K562 (cell line): ENCODE results near the gene KIAA0513. TPM values are rescaled to one million over a fixed set of nuclear protein-coding genes. Genes with fewer than 3 reads are reported as not detected.
A peak's percentile ranks its signal among the peaks of the same experiment; 100 is the strongest.

Experiments
- ATAC-seq: fragments of 200-7000 bp; cut with Tn5 transposase; 3 replicates; pipeline ENCODE4 v1.9.1; 2020; ENCODE audit warnings: moderate library complexity
- BruUV-seq: library from RNA; stranded (reverse); fragments of 400-500 nt; replicated peaks from 2 replicates; lab custom pipeline; 2021; lab: Mats Ljungman, UMichigan
- CTCF ChIA-PET: fragments of 300-600 bp; formaldehyde crosslinking; extraction: SDS; loops from one replicate; lab custom pipeline; 2021; ENCODE audit warnings: low intra/inter-chr PET ratio; lab: Yijun Ruan, JAX
- POLR2A ChIA-PET: fragments of 300-600, 350-650 bp; sonication (Branson Sonifier 250); formaldehyde crosslinking; extraction: SDS; loops from one replicate; lab custom pipeline; 2021; ENCODE audit warnings: antibody characterized with exemption, inconsistent platforms; lab: Yijun Ruan, JAX
- DNase-seq, 4 experiments: peaks; one replicate each; pipeline versions ENCODE4 v3.0.0 to v3.0.0-alpha.2; 2011 to 2018; ENCODE audit warnings: low spot score in 3 of 4, mixed read lengths in 3 of 4; ENCODE audit errors: extremely low read depth in 1 of 4
- FAIRE-seq: peaks from 2 replicates; lab custom pipeline; 2011; peaks lifted over from hg19 to GRCh38; lab: Jason Lieb, UNC
- H2AFZ ChIP-seq: 2 replicates; pipeline ENCODE4 v1.6.0; 2011; ENCODE audit warnings: low read depth, low read length, control low read depth, inconsistent platforms
- H3K27ac ChIP-seq: fragments of 200-600 bp; 3 replicates; pipeline ENCODE4 v1.8.0; 2011; ENCODE audit warnings: low read depth, mild to moderate bottlenecking, control low read depth, inconsistent platforms, low read length, moderate library complexity, mixed read lengths; ENCODE audit errors: extremely low read depth
- H3K27me3 ChIP-seq, 2 experiments: fragments of 300-600 bp in 1 of 2; 2 replicates in 1 of 2; 3 replicates in 1 of 2; pipeline versions ENCODE4 v1.6.0 to v1.8.0; 2011; ENCODE audit warnings: inconsistent platforms in 2 of 2, low read length in 2 of 2, mild to moderate bottlenecking in 1 of 2, mixed read lengths in 1 of 2, moderate library complexity in 1 of 2; ENCODE audit not compliant: control insufficient read depth in 2 of 2, insufficient read depth in 2 of 2
- H3K36me3 ChIP-seq: fragments of 300-600 bp; 3 replicates; pipeline ENCODE4 v1.8.0; 2011; ENCODE audit warnings: mild to moderate bottlenecking, low read length, inconsistent platforms; ENCODE audit not compliant: control insufficient read depth, insufficient read depth
- H3K4me1 ChIP-seq, 2 experiments: fragments of 200-600 bp in 1 of 2; replicated peaks in 1 of 2; 2 replicates in 1 of 2; 3 replicates in 1 of 2; pipeline versions ENCODE4 v1.5.1 to v1.8.0; 2011; ENCODE audit warnings: inconsistent platforms in 2 of 2, low read length in 2 of 2, mild to moderate bottlenecking in 1 of 2, mixed read lengths in 1 of 2, moderate library complexity in 1 of 2; ENCODE audit not compliant: control insufficient read depth in 2 of 2, insufficient read depth in 2 of 2
- H3K4me2 ChIP-seq: 2 replicates; pipeline ENCODE4 v1.6.1; 2011; ENCODE audit warnings: low read length, control low read depth, inconsistent platforms, mixed read lengths; ENCODE audit not compliant: insufficient read depth
- H3K4me3 ChIP-seq: fragments of 200-600 bp; sonication (generic), shearing (Covaris generic); 2 replicates; pipeline ENCODE4 v1.5.1; 2016; ENCODE audit warnings: control low read depth, inconsistent platforms
- H3K79me2 ChIP-seq: fragments of 200-600 bp; 3 replicates; pipeline ENCODE4 v1.8.0; 2011; ENCODE audit warnings: low read length, inconsistent platforms; ENCODE audit not compliant: control insufficient read depth, insufficient read depth
- H3K9ac ChIP-seq, 2 experiments: 2 replicates each; pipeline versions ENCODE4 v1.6.0 to v1.6.1; 2011; ENCODE audit warnings: low read depth in 2 of 2, low read length in 2 of 2, control low read depth in 1 of 2, inconsistent platforms in 1 of 2, mild to moderate bottlenecking in 1 of 2, mixed read lengths in 1 of 2; ENCODE audit not compliant: insufficient read depth in 1 of 2
- H3K9me1 ChIP-seq: one replicate; pipeline ENCODE4 v1.6.0; 2011; ENCODE audit warnings: inconsistent platforms, mild to moderate bottlenecking, low read length, moderate library complexity; ENCODE audit not compliant: control insufficient read depth, insufficient read depth
- H3K9me3 ChIP-seq: replicated peaks from 2 replicates; pipeline ENCODE4 v1.5.1; 2011; ENCODE audit warnings: low read depth, low read length, inconsistent platforms; ENCODE audit not compliant: control insufficient read depth, insufficient read depth
- H4K20me1 ChIP-seq: replicated peaks from 2 replicates; pipeline ENCODE4 v1.6.1; 2011; ENCODE audit warnings: low read length, inconsistent platforms, mixed read lengths; ENCODE audit not compliant: control insufficient read depth, insufficient read depth
- BCOR ChIP-seq: fragments of 450-650 bp; IDR thresholded peaks from 2 replicates; pipeline ENCODE4 v1.6.1; 2016
- BHLHE40 ChIP-seq: IDR thresholded peaks from 2 replicates; pipeline ENCODE4 v1.6.1; 2011; ENCODE audit warnings: low read length, improper control_type of control experiment
- BRF1 ChIP-seq: IDR thresholded peaks from 3 replicates; pipeline ENCODE4 v1.6.1; 2011; ENCODE audit warnings: borderline replicate concordance, mild to moderate bottlenecking; ENCODE audit not compliant: insufficient read length; ENCODE audit errors: extremely low read depth
- HSF4 ChIP-seq: fragments of 250-450 bp; sonication (Bioruptor Pico); IDR thresholded peaks from 2 replicates; pipeline ENCODE4 v2.1.2; 2022; ENCODE audit warnings: mild to moderate bottlenecking, moderate library complexity, borderline replicate concordance
- KDM1A ChIP-seq, 2 experiments: fragments of 450-650 bp; IDR thresholded peaks; 2 replicates each; pipeline ENCODE4 v1.6.1; 2016; ENCODE audit warnings: mild to moderate bottlenecking in 2 of 2
- RBBP5 ChIP-seq: fragments of 200-600 bp; sonication (generic); IDR thresholded peaks from 2 replicates; pipeline ENCODE4 v1.6.1; 2012; ENCODE audit warnings: borderline replicate concordance, mild to moderate bottlenecking, low read length, control low read depth, inconsistent platforms; ENCODE audit not compliant: insufficient read depth, poor library complexity, severe bottlenecking
- RBM25 ChIP-seq: fragments of 200-400 bp; formaldehyde crosslinking; IDR thresholded peaks from 2 replicates; pipeline ENCODE4 v1.6.1; 2018; ENCODE audit warnings: low read length, low read depth, moderate library complexity; ENCODE audit not compliant: severe bottlenecking
- ZFP36 ChIP-seq: fragments of 150-350 bp; IDR thresholded peaks from 2 replicates; pipeline ENCODE4 v1.6.1; 2018; ENCODE audit warnings: low read length, low read depth; ENCODE audit not compliant: partially characterized antibody
- ZNF444 ChIP-seq: fragments of 250-450 bp; sonication (Bioruptor Pico); IDR thresholded peaks from 2 replicates; pipeline ENCODE4 v1.4.0; 2020; ENCODE audit warnings: mild to moderate bottlenecking, moderate library complexity
- ZZZ3 ChIP-seq: fragments of 450-650 bp; IDR thresholded peaks from 2 replicates; pipeline ENCODE4 v1.6.1; 2016; ENCODE audit warnings: antibody characterized with exemption, mild to moderate bottlenecking, moderate library complexity
- WGBS: fragments of 100-300 bp; shearing (Covaris generic); methylation state at CpG from one replicate; pipeline ENCODE4 v1.1.6; 2016; ENCODE audit warnings: low coverage, mixed read lengths; ENCODE audit not compliant: insufficient coverage; ENCODE audit errors: missing lambda C conversion rate; 5-methylcytosine and 5-hydroxymethylcytosine counted together
- in situ Hi-C: fragments of 300-500 bp; cut with MboI; formaldehyde crosslinking; loops from 4 replicates; pipeline ENCODE4 v1.15.0; 2018; ENCODE audit warnings: inconsistent platforms, mixed read lengths
- intact Hi-C: fragments of 100-400 bp; cut with micrococcal nuclease; formaldehyde crosslinking; loops from 2 replicates; pipeline ENCODE4 v1.14.2; 2022
- polyA plus RNA-seq, 8 experiments: library from polyadenylated mRNA; depleted of rRNA in 4 of 8; stranded (reverse) in 5 of 8; unstranded in 3 of 8; fragments of >200 nt; fragmentation: Nextera tagmentation in 2 of 8; fragmentation: Illumina TruSeq in 1 of 8; extraction: Ambion mirVana in 2 of 8; extraction: Trizol in 1 of 8; gene quantifications; 2 replicates each; pipeline versions ENCODE4 v1.2.1 to v1.2.3, GENCODE V29; 2011 to 2014; ENCODE audit warnings: inconsistent platforms in 1 of 8, missing spikeins in 1 of 8
- total RNA-seq, 7 experiments: library from RNA; depleted of rRNA in 6 of 7; stranded (reverse); fragments of >200 nt in 6 of 7; fragmentation: Illumina TruSeq in 2 of 7; extraction: Trizol in 2 of 7; gene quantifications; 2 replicates each; pipeline versions ENCODE4 v1.2.1 to v1.2.3, GENCODE V29; 2011 to 2021; ENCODE audit warnings: low replicate concordance in 1 of 7
- TF ChIP-seq, protein P1 (sequence below): fragments of 450-650 bp; IDR thresholded peaks from 2 replicates; pipeline ENCODE4 v1.6.1; 2016; ENCODE audit warnings: mild to moderate bottlenecking

Gene KIAA0513
- total and polyA plus RNA-seq, 9 of the 15 experiments (the other 6 are each of a cell fraction or from before 2014, with no cell fraction given): 0.18 to 13.7 (median 10.2) TPM

DNA sequence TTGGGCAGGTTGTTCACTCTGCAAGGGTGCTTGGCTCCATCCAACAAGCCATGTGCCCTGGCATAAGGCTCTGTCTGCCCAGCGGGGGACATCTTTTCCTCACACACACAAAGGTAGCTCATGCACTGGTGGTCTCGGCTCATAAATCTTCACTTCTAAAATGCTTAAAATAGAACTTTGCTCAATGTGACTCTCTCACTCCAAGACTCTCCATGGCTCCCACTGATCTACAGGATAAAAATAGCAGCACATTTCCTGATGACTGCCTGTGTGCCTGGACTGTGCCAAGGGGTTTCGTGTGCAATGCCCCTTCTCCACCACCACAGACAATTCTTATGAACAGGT lies 99.8 kb downstream of the KIAA0513 start:
- ATAC-seq (no peak), FAIRE-seq (no peak), DNase-seq (no peak)
- no peaks in the 10 kb centered on the region for H3K9me1 ChIP-seq
- POLR2A ChIA-PET: no interaction called here
- peaks cover 13 to 39% of the 10 kb centered on the region in 2 experiments; a peak in 3 of 5 replicates for H3K27me3 ChIP-seq
- in situ Hi-C loops (no loop called here), intact Hi-C loops (no loop called here)
- no peaks in the 10 kb centered on the region for H3K79me2 ChIP-seq
- H2AFZ ChIP-seq: no peak overlapping the region
- BruUV-seq: no TSS peak
- H3K9ac ChIP-seq: no peak overlapping the region; a peak in 1 of 4 replicates
- H3K4me1 ChIP-seq: peaks cover 9 to 22% of the 10 kb centered on the region in 2 experiments
- H3K4me2 ChIP-seq: no peak overlapping the region
- 19% methylated on average over 3 of the region's 3 CpGs for WGBS
- TF ChIP-seq BRF1 (no peak), BHLHE40 (no peak), ZFP36 (peak; percentile 63), BCOR (peak; percentile 78), ZNF444 (CRISPR knock-in tag) (no peak), RBBP5 (no peak), KDM1A (IDR thresholded peaks at IDR 0.05) (peak in 1 of 2 experiments; percentile 33; a peak in 1 of 4 replicates), RBM25 (peak; percentile 80), ZZZ3 (no peak), HSF4 (CRISPR knock-in tag) (no peak)
- TF ChIP-seq, protein P1, sequence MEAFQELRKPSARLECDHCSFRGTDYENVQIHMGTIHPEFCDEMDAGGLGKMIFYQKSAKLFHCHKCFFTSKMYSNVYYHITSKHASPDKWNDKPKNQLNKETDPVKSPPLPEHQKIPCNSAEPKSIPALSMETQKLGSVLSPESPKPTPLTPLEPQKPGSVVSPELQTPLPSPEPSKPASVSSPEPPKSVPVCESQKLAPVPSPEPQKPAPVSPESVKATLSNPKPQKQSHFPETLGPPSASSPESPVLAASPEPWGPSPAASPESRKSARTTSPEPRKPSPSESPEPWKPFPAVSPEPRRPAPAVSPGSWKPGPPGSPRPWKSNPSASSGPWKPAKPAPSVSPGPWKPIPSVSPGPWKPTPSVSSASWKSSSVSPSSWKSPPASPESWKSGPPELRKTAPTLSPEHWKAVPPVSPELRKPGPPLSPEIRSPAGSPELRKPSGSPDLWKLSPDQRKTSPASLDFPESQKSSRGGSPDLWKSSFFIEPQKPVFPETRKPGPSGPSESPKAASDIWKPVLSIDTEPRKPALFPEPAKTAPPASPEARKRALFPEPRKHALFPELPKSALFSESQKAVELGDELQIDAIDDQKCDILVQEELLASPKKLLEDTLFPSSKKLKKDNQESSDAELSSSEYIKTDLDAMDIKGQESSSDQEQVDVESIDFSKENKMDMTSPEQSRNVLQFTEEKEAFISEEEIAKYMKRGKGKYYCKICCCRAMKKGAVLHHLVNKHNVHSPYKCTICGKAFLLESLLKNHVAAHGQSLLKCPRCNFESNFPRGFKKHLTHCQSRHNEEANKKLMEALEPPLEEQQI: no peak
- H3K36me3 ChIP-seq: no peaks in the 10 kb centered on the region
- peaks cover 3% of the 10 kb centered on the region; the same call in 1 of the 2 replicates for H3K9me3 ChIP-seq
- H3K27ac ChIP-seq: no peak overlapping the region
- no peak overlapping the region for H3K4me3 ChIP-seq
- no peaks in the 10 kb centered on the region; the same call in 1 of the 2 replicates for H4K20me1 ChIP-seq
- CTCF ChIA-PET: interaction anchor here (0.6 kb wide), 1 partner anchor 380 kb away, joined by 4 read pairs; no protein-coding TSS in a partner anchor
